Activated CD8-positive, alpha-beta memory T cell treated with anti-CD3 and anti-CD28 coated beads for 4 hours (primary cell): ENCODE measurements around the gene FLNB.
A peak's percentile ranks its signal among the peaks of the same experiment; 100 is the strongest.

Experiments
- DNase-seq, 2 donors: peaks; one replicate each; pipeline ENCODE4 v3.0.0-alpha.2; 2020; ENCODE audit warnings: low read depth in 2 of 2

The FLNB gene

DNA sequence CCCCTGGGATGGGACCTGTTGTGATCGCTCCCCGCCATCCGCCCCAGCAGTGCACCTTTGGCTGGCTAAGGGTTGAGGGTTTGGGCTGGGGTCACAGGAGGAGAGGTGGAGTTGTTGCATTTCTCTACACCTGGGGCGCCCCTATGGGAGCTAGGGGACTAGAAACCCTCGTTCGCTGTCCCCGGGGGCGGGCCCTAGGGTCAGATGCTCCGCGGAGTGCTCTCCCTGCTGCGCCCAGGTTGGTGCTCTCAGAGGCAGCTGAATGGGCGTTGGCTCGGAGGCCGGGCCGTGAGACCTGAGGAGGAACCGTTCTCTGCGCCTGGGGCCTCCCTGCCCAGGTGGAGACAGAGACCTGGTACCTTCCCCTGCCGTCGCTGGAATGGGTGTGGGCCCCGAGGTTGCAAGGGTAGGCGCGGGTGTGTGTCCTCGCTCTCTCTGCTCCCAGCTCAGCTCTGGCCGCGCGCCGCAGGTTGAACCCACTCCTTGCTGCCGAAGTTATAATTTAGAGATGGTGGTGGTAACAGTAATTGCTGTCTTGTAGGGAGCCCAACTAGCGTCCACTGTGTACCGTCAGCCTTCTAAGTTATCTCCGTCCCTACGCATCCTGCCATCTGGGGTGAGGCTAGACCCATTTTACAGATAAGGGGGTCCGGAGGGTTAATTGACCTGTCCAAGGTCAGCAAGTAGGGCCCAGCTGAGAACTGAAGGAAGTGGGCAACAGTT is 965 bp downstream of the FLNB start:
- DNase-seq, result peak in 1 of 2 donors; percentile 6

DNA sequence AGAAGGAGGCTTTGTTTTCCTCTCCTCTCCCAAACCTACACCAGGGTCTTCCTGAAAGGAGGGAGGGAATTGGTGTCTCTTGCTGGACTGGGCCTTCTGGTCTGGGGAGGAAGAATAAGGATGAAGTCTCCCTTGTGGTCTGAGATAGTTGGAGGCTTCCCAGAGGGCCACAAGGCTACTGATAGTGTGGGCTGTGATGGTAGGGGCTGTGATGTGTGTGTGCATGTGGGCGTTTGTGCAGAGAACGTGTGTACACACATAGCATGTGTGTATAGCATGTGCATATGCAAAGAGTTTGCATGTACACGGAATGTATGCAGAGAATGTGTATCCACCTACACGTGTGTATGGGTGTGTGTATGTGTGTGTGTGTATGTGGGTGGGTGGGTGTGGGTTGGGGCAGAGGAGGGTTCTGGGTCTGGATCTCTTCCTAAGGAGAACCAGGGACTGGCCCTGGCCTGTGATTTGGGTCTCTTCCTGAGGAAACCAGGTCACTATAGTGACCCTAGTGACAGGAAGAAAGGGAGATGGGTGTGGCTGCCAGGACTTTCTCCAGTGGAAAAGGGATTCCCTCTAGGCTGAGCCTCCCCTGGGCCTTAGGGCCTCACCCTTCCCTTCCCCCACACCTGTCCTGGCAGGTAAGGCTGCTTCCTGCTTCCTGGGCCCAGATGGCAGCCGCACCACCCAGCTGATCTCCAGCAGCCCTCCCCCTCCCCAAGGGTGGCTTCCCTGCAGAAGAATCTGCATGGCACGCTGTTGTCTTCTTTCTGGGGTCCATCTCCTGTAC is 1.7 kb downstream of the FLNB start:
- DNase-seq, result no peak

DNA sequence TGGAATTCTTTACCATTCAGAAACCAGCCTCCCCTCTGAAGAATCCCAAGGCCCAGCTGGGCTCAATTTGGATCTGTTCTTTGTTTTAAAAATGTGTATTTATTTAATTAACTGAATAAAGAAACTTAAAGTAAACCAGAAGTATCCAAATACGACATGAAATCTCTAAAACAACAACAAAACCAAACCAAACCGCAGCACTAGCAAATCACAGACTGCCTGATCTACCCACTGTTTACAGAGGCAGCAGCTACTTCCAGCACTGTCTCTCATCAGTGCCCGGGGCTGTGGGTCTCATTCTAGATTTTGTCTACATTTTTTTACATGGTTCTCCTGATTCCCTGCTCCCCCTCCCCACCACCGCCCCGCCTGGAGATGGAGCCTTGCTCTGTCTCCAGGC is 2.3 kb downstream of the FLNB start:
- DNase-seq, result no peak

- no peak for DNase-seq
Measured at GRCh38 chr3:58011580-58011979, 3.4 kb downstream of the FLNB start.

GRCh38 chr3:58012302-58012701 is 4.1 kb downstream of the FLNB start:
- DNase-seq, result no peak

- DNase-seq, result no peak
Measured at GRCh38 chr3:58013099-58013498, 4.9 kb downstream of the FLNB start.

- DNase-seq, result no peak
Measured at GRCh38 chr3:58013973-58014649, 5.9 kb downstream of the FLNB start.

DNA sequence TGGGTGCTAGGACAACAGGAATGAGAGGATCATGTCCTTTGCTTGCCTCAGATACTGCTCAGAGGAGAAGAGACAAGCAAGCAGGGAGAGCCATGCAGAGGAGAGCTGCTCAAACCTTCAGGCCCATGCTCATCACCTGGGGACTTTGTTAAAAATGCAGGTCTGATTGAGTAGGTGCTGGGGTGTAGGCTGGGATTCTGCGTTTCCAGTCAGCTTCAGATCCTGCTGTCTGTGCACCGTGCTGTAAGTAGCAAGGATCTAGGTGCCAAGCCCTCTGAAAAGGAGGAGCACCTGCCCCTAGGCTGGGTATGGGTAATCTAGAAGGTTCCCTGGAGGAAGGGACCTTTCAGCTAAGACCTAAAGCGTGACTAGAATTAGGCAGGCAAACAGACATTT is 7.3 kb downstream of the FLNB start:
- no peak for DNase-seq

DNA sequence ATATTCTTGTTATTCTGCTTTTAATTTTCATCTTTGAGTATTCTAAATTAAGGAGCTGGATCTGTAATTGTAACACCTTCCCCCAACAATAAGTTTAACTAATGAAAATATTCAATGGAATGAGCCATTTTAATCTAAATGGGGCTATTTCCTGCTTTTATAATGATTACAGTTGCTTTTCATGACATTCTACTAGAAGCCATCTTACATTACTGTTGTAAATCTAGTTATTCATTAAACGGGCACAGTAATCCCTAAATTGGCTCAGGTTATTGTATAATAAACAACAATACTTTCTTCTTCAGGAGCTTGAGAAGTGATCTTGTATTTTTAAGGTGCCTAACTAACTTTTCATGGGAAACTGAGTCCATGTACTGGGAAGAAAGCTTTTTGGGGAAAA is 8.5 kb downstream of the FLNB start:
- DNase-seq, result no peak

- no peak for DNase-seq
Measured at GRCh38 chr3:58018892-58019742, 10.9 kb downstream of the FLNB start.

- DNase-seq, result no peak
Measured at GRCh38 chr3:58020783-58021071, 12.5 kb downstream of the FLNB start.

- DNase-seq, result no peak
Measured at GRCh38 chr3:58021072-58021959, 13.1 kb downstream of the FLNB start.

DNA sequence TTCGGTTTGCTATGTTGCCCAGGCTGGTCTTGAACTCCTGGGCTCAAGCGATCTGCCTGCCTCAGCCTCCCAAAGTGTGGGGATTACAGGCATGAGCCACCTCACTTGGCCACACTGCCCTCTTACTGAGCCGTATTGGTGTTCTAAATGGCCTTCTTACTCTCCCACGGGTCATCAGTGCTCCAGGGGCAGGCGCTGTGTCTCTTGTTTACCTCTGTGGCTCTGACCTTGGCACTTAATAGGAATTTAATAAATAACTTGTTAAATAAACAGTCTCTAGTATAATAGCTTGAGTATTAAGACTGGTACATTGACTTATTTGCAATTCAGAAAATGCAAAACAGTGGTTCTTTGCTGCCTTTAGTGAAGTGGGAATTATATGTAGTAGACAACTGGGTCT is 13.7 kb downstream of the FLNB start:
- no peak for DNase-seq

DNA sequence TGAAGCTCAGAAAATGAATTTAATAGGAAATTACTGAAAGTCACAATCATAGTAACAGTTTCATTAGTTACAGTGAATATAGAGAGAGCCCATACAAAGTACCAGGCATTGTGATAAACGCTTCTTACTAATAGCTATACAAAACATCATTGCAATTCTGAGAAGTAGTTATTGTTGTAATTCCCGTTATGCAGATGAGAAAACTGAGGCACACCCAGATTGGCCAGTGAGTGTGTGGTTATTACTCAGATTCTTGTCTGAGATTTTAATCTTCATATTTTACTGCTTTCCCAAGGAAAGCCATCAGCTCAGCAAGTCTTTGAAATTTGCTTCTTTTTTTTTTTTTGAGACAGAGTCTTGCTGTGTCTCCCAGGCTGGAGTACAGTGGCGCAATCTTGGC is 14.3 kb downstream of the FLNB start:
- no peak for DNase-seq

DNA sequence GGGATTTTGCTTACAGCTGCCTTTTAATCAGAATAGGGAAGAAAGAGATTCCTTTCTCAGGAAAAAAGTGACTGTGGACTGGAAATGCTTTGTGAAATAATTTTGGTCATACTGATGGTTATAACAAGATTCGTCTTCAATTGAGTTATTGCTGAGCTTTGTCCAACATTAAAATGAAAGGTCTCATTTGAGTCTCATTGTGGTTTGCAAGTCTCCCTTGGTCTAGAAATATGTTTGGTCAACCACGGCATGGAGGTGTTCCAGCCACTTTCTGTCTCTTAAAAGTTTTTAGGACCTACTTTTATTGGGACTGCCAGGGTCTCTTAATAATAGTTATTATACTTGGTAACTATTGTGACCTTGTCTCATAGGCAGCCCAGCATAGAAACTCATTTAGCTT is 15.3 kb downstream of the FLNB start:
- no peak for DNase-seq

DNA sequence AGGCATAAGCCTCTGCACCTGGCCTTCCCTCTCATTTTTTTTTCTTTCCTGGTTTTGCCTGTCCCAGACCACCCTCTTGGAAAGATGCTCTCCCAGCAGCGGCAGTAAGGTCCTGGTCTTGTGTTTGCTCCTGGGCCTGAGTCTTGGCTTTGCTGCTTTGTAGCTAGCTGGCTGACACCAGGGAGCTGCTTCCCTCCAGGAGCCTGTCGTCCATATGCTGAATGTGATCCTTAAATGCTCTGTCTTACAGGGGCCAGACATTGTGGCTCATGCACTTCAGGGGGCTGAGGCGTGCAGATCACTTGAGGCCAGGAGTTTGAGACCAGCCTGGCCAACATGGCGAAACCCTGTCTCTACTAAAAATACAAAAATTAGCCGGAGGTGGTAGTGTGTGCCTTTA is 17.2 kb downstream of the FLNB start:
- DNase-seq, result no peak

GRCh38 chr3:58025837-58026569 is 17.8 kb downstream of the FLNB start:
- DNase-seq, result no peak

DNA sequence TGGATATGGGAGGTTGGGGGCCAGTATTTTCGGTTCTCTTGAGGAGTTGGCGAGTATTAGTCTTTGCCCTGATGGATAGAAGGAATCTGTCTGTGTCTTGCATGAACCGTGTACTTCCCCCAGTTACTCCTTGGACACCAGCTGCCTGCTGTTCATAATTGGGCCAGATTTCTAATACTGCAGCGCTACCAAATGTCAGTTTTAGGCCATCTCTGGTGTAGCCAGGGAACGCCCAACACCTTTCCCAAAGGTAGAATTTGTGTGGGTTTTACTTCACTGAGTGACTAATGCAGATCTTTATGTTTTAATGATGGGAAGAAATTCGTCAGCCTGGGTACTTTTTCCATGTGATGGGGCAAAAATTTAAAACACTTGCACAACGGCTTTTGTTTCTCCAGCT is 18.4 kb downstream of the FLNB start:
- no peak for DNase-seq

DNA sequence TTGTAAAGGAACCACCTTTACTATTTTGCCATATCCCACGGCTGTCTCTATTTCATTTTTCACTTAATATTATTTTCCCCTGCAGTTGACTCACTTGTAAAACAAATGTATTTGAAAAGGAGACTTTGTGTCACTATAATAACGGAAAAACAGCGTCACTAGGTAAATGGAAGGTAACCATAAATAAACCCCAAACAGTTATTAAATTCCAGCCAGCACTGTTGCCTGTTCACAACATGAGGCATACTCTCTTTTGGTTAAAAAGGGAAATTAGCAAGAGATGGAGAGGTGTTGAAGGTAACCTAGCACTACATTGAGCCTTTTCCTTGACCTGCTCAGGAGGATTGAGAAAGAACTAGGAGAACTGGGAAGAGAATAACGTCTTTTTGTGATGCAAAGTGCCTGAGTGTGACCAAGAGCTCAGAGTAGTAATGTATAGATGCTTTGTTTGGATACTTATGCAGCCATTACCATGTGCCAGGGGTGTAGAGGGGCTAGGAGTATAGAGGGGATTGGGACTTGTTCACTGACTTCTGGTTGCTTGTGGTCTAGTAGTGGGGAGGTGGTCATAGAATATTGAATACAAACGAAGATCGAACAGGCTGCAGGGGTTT is 19.6 kb downstream of the FLNB start:
- no peak for DNase-seq

- no peak for DNase-seq
Measured at GRCh38 chr3:58028902-58029301, 20.7 kb downstream of the FLNB start.
